Fibroblast of skin of left biceps (primary cell): ENCODE results near the gene PIK3R6.

Source experiments
- DNase-seq, 2 experiments: peaks; one replicate each; pipeline ENCODE4 v3.0.0-alpha.2; 2013; ENCODE audit warnings: low read depth in 2 of 2

PIK3R6 gene

GRCh38 chr17:8855477-8856204 is 11.8 kb downstream of the PIK3R6 start:
- DNase-seq, result no peak

- DNase-seq, result no peak
These were observed 15.9 kb downstream of the PIK3R6 start for GRCh38 chr17:8851600-8851999.

- no peak for DNase-seq
These were observed 18.0 kb downstream of the PIK3R6 start for GRCh38 chr17:8849311-8850041.

GRCh38 chr17:8847891-8848290 is 19.6 kb downstream of the PIK3R6 start:
- no peak for DNase-seq

- peak in 1 of 2 experiments; percentile 10 for DNase-seq
These were observed 20.7 kb downstream of the PIK3R6 start for GRCh38 chr17:8846768-8847211.

- DNase-seq, result peak in 1 of 2 experiments; percentile 20
These were observed 22.9 kb downstream of the PIK3R6 start for GRCh38 chr17:8844229-8845218.

GRCh38 chr17:8843344-8843743 is 24.1 kb downstream of the PIK3R6 start:
- DNase-seq, result no peak

GRCh38 chr17:8841844-8842243 is 25.6 kb downstream of the PIK3R6 start:
- DNase-seq, result no peak

- DNase-seq, result no peak
These were observed 28.0 kb downstream of the PIK3R6 start for GRCh38 chr17:8839410-8839935.

- DNase-seq, result no peak
These were observed 28.9 kb downstream of the PIK3R6 start for GRCh38 chr17:8838551-8839095.

- no peak for DNase-seq
These were observed 29.9 kb downstream of the PIK3R6 start for GRCh38 chr17:8837563-8838075.

GRCh38 chr17:8836821-8837562 is 30.5 kb downstream of the PIK3R6 start:
- DNase-seq, result no peak

GRCh38 chr17:8835631-8836364 is 31.7 kb downstream of the PIK3R6 start:
- DNase-seq, result no peak

GRCh38 chr17:8835106-8835505 is 32.4 kb downstream of the PIK3R6 start:
- DNase-seq, result no peak

- DNase-seq, result no peak
These were observed 34.6 kb downstream of the PIK3R6 start for GRCh38 chr17:8832711-8833352.

GRCh38 chr17:8831234-8831849 is 36.1 kb downstream of the PIK3R6 start:
- DNase-seq, result no peak

- no peak for DNase-seq
These were observed 37.3 kb downstream of the PIK3R6 start for GRCh38 chr17:8830141-8830540.

- no peak for DNase-seq
These were observed 38.2 kb downstream of the PIK3R6 start for GRCh38 chr17:8829036-8829941.
